Astrocyte (in vitro differentiated cells and primary cell): ENCODE data around the gene KRT12.
"Not testable (repeated sequence)": the region's sequence is repeated elsewhere in the genome, so short reads cannot be mapped to it uniquely, and the experiment has no call there.

Source experiments
- CTCF ChIP-seq: IDR thresholded peaks from 2 replicates; pipeline ENCODE4 v1.5.1; 2011; ENCODE audit warnings: low read depth, mild to moderate bottlenecking, inconsistent platforms, low read length, moderate library complexity; ENCODE audit not compliant: insufficient read depth
- EZH2 ChIP-seq: IDR thresholded peaks from 2 replicates; pipeline ENCODE4 v1.6.1; 2012; ENCODE audit warnings: mild to moderate bottlenecking, low read length, inconsistent platforms; ENCODE audit not compliant: insufficient read depth

- not testable (repeated sequence) for TF ChIP-seq CTCF, EZH2
These were observed 8.4 kb downstream of the KRT12 start for GRCh38 chr17:40858667-40859066.
